ENCODE data around the gene NLRP1. TPM values are rescaled to one million over a fixed set of nuclear protein-coding genes. Genes with fewer than 3 reads are reported as not detected.

NLRP1 gene
- total and polyA plus RNA-seq, 9 of the 15 experiments (the other 6 are each of a cell fraction or from before 2014, with no cell fraction given), result 4.0 to 69.4 (median 27.7) TPM

DNA sequence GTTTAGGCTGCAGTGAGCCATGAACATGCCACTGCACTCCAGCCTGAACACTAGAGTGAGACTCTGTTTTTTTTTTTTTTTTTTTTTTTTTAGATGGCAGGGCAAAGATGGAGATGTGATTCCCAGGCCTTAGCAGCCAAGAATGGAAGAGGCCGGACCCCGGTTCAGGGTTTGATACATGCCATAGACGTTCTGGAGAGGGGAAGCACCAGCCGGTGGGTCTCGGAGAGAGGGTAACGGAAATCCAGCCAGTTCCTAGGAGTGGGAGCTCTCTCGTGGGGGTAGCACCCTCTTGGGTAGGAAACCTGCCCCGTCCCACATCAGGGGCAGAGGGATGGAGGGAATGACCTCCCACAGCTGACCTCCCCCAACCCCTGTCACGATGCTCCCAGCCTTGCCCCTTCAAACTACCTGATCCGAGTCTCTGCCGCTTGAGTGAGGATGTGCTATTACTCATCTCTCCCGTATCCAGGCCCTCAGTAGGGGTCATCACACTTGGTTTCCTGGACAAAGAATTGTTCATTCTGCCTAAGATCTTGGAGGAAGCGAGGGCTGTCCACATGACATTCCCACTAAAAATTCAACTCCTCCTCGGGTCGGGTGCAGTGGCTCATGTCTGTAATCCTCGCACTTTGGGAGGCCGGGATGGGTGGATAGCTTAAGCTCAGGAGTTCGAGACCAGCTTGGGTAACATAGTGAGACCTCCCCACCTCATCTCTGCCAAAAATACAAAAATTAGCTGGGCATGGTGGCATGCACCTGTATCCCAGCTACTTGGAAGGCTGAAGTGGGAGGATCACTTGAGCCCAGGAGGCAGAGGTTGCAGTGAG, 50.6 kb downstream of the NLRP1 start:
- no peaks in the 10 kb centered on the region for H3K9me3 ChIP-seq (replicated peaks; ENCODE audit: control insufficient read depth, insufficient read depth, low read depth, low read length)
- CTCF ChIA-PET (ENCODE audit: low intra/inter-chr PET ratio), result no interaction called here
- no peak overlapping the region for H3K4me2 ChIP-seq (ENCODE audit: insufficient read depth, low read length)
- H3K9ac ChIP-seq (ENCODE audit: insufficient read depth in 1 of 2, low read depth in 2 of 2, low read length in 2 of 2), result no peak overlapping the region
- H2AFZ ChIP-seq (ENCODE audit: low read depth, low read length), result no peak overlapping the region
- ATAC-seq (no peak), FAIRE-seq (no peak), DNase-seq (ENCODE audit: extremely low read depth in 1 of 4, low spot score in 3 of 4) (no peak)
- H3K4me3 ChIP-seq, result no peak overlapping the region
- BruUV-seq (replicated peaks), result no TSS peak
- 89% methylated on average over 10 of the region's 18 CpGs for WGBS (ENCODE audit: insufficient coverage, low coverage, missing lambda C conversion rate)
- peaks cover 3% of the 10 kb centered on the region for H3K9me1 ChIP-seq (ENCODE audit: control insufficient read depth, insufficient read depth, low read length)
- H3K36me3 ChIP-seq (ENCODE audit: control insufficient read depth, insufficient read depth, low read length), result peaks cover 65% of the 10 kb centered on the region; the same call in 2 of the 3 replicates
- intact Hi-C loops (cut with micrococcal nuclease) (no loop called here), in situ Hi-C loops (cut with MboI) (no loop called here)
- POLR2A ChIA-PET, result interaction anchor here (0.6 kb wide), 2 partner anchors 31 to 1115 kb away, joined by 3 to 4 read pairs; no protein-coding TSS in a partner anchor
- H4K20me1 ChIP-seq (replicated peaks; ENCODE audit: control insufficient read depth, insufficient read depth, low read length), result no peaks in the 10 kb centered on the region
- no peak overlapping the region for H3K27ac ChIP-seq (ENCODE audit: extremely low read depth, low read depth, low read length)
- H3K27me3 ChIP-seq (ENCODE audit: control insufficient read depth in 2 of 2, insufficient read depth in 2 of 2, low read length in 2 of 2), result no peaks in the 10 kb centered on the region
- TF ChIP-seq HSF4 (CRISPR knock-in tag; IDR thresholded peaks at IDR 0.05; ENCODE audit: borderline replicate concordance) (no peak), ZC3H8 (IDR thresholded peaks at IDR 0.05) (no peak), ZZZ3 (IDR thresholded peaks at IDR 0.05) (no peak), POLR2G (IDR thresholded peaks at IDR 0.05; ENCODE audit: low read depth, low read length) (no peak), ZNF445 (CRISPR knock-in tag; IDR thresholded peaks at IDR 0.05; ENCODE audit: low read depth) (no peak), CHD4 (IDR thresholded peaks at IDR 0.05; ENCODE audit: insufficient read depth, insufficient replicate concordance, low read depth, low read length, poor library complexity, severe bottlenecking) (no peak)
- H3K79me2 ChIP-seq (ENCODE audit: control insufficient read depth, insufficient read depth, low read length), result no peaks in the 10 kb centered on the region
- H3K4me1 ChIP-seq (replicated peaks in 1 of 2; ENCODE audit: control insufficient read depth in 2 of 2, insufficient read depth in 2 of 2, low read length in 2 of 2), result no peaks in the 10 kb centered on the region; a peak in 1 of 5 replicates

All from K562 (cell line).